ENCODE measurements around the gene SGIP1.
A peak's percentile ranks its signal among the peaks of the same experiment; 100 is the strongest.
"Not testable (repeated sequence)": the region's sequence is repeated elsewhere in the genome, so short reads cannot be mapped to it uniquely, and the experiment has no call there.

Gene SGIP1

GRCh38 chr1:66729523-66729922 lies 195.6 kb downstream of the SGIP1 start:
- DNase-seq (ENCODE audit: low read depth, low spot score), result no peak

DNA sequence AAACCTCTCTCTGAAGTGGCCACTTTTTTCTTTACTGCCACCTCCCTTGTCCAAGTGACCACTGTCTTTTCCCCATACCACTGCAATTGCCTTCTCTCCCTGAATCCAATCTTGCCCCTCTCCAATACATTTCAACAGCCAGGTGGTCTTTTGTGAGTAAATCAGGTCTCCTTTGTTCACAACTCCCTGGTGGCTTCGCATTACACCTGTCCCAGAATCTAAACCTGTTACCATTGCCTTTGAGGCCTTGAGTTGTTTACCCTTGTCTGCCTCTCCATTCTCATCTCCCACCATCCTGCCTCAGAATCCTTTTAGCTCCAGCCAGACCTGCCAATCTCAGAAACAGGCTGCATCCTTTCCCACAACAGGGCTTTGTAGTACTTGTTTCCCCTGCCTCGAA lies 196.5 kb downstream of the SGIP1 start:
- no peak for DNase-seq (ENCODE audit: low read depth, low spot score)

DNA sequence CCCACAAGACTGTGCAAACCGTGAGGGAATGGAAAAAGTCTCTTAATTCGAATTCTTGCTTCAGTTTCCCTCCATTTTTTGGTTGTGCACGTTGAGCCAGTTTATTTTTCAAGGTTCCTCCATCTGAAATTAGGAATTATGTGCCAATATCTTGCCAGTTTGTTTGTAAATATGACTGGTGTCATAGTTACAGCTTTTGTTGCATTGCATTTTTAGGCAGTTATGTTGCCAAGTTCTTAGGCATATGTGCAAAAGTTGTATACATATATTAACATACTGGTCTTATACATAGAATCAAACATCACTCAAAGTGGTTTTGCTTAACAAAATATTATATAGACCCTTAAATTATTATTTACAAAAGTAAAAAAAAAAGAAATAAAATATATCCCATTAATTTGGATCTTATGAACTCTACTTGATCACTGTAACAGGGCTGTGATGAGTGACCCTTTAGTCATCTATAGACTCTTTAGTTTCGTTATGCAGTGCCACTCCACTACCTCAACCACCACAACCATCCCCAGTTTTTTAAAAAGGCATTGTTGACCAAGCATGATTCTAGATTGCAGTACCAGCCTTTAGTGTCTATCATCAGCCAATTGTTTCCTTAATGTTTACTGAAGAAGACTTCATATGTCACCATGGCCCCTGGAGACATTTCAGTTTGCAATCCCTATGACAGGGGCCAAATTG lies 197.4 kb downstream of the SGIP1 start:
- DNase-seq (ENCODE audit: low read depth, low spot score), result no peak

DNA sequence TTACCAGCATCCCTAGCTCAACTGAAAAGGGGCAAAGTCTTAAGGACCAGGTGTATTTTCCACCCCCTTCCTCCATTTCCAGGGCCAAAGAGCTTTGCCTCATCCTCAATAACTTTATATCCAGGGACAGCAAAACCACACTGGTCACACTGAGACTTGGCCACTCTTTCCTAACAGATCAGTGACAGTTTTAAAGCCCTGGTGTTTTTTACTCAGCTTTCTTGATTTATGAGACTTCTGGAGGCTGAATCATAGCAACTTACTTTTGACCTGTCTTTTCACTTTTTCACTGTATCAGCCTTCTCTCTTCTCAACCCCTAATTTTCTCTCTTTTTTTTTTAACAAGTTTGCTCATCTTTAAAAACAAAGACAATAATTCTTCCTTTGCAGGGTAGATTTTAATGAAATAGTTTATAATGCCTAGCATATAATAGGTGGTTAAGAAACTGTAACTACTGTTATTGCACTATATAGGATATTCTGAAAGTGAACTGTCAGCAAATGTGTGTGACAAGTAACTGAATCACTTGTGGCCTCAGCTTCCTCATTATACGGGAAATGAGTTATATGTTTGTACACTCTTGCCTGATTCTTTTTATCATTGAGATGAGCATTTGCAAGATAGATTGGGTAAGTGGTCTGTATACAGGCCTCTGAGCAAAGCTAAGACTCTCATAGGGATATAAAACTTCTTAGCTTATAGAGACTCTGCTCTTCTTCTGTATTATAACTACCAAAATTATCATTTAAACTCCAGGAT lies 198.6 kb downstream of the SGIP1 start:
- no peak for DNase-seq (ENCODE audit: low read depth, low spot score)

GRCh38 chr1:66733348-66734017 lies 199.5 kb downstream of the SGIP1 start:
- no peak for DNase-seq (ENCODE audit: low read depth, low spot score)

DNA sequence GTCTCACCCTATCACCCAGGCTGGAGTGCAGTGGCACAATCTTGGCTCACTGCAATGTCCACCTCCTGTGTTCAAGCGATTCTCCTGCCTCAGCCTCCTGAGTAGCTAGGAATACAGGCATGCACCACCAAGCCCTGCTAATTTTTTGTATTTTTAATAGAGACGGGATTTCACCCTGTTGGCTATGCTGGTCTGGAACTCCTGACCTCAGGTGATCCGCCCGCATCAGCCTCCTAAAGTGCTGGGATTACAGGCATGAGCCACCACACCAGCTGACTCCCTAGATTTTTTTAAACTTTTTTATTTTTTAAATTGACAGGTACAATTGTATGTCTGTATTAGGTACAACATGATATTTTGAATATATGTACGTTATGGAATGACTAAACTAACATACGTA lies 200.6 kb downstream of the SGIP1 start:
- DNase-seq (ENCODE audit: low read depth, low spot score), result not testable (repeated sequence)

GRCh38 chr1:66737836-66738235 lies 203.9 kb downstream of the SGIP1 start:
- no peak for DNase-seq (ENCODE audit: low read depth, low spot score)

DNA sequence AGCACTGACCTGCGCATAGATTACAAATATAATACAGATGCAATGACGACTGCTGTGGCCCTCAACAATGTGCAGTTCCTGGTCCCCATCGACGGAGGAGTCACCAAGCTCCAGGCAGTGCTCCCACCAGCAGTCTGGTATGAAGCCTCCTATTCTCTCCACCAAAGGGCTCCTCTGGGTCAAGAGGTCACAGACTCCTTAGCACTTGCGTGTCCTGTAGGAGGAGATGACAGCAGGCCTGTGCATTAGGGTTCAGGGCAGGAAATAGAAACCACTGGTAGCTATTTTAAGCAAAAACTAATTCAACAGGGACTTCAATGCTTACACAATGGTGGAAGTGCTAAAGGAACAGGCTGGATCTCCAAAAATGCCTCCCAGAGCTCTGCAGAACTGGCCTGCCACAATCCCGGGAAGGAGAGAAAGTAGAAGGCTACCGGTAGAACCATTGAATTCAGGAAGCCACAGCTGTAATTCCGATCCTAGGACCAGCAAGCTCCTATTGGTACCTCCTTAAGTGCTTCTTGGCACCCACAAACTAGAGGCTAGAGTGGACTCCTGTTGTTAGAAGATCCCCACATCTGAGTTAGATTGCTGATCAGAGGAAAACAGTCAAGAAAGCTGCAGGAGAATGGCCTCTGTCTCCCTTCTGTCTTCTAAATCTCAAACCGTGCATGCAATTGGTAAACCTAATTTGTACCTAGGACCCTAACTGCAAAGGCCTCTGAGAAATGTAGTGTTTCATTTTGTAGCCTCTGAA lies 205.6 kb downstream of the SGIP1 start:
- DNase-seq (ENCODE audit: low read depth, low spot score), result no peak

- DNase-seq (ENCODE audit: low read depth, low spot score), result no peak
Observed at GRCh38 chr1:66745451-66745850, 211.5 kb downstream of the SGIP1 start.

- DNase-seq (ENCODE audit: low read depth, low spot score), result no peak
Observed at GRCh38 chr1:66747501-66747900, 213.5 kb downstream of the SGIP1 start.

DNA sequence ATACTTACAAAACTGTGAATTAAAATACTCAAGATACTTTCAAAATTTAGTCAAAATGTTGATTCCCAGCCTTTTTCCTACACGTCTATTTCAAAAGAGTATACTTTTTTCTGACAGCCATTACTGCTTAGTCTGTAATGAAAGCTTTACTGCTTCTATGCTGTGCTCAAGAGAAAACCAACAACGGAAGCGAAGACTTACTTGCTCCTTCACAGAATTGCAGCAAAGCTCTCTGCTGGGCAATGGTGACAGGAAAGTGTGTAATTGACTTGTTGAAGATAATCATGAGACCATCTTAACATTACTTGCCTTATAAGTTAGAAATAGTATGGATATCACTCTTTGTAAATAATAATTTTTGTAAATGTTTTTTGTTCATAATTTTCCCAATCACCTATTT lies 216.6 kb downstream of the SGIP1 start:
- DNase-seq (ENCODE audit: low read depth, low spot score), result no peak

DNA sequence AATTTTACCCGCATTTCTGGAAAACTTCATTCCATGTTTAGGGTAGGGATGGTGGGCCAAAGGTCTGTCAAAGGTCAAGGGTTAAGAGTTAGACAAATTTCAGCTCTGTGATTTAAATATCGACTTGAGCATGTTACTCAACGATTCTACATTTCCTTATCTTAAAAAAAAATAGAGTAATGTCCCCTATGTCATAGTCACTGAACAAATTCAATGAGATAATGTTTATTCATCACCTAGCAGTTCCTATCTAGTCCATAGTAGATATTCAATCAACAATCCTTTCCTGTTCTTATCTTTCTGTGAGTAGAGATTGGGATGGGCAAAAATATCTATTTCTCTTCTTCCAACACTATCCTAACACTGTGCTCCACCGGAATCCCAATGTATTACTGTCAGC lies 217.2 kb downstream of the SGIP1 start:
- DNase-seq (ENCODE audit: low read depth, low spot score), result no peak

- no peak for DNase-seq (ENCODE audit: low read depth, low spot score)
Observed at GRCh38 chr1:66752000-66752592, 218.1 kb downstream of the SGIP1 start, which contains the start of gene DYNLT5. DYNLT5 (plus strand) TSS chr1:66752459; CDS start chr1:66754659, 2,200 bp downstream.

DNA sequence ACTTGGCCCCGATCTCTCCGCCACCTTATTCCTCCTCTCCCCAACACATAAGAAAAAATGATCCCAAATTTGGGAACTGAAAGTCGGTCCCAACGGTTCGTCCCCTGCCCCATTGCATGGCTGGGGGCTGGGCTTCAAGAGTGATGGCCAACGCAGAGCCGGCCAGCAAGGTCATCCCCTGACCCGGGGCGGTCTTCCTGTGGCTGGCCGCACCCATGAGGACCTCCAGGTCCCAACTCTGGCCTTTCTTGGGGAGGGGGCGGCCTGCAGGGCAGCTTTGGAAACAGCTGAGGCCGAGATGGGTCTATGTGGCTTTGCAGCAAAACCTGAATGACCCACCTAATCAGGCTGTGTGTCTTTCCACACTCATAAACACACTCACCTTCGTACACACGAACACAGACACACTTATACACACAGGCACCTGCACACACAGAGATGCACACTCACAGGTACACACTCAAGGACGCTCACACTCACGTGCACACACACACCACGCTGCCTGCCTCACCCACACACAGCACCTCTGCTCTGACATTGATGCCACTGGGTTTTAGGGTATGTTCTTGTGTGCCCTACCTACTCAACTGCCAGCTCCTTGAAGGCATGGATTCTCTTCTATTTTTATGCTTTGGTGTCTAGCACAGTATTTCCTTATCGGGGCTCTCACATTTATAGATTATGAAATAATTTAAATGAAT lies 218.9 kb downstream of the SGIP1 start:
- DNase-seq (ENCODE audit: low read depth, low spot score), result no peak

DNA sequence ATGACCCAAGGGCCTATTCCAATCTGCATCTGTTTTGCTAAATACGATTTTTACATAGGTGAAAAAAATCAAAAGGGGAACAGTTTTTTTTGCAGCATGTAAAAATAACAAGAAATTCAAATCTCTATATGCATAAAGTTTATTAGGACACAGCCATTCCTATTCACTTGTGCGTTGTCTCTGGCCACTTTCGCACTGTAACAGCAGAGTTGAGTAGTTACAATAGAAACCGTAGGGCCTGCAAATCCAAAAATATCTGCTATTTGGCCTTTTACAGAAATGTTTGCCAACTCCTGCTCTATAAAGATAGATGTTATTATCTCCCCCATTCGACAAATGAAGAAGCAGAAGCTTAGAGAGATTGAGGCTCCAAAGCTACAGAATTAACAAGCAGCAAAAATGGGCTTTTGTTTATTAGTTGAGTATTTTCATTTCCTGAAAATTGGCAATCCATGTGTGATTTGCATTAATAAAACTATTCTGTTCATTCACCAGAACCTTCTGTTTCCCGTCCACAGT lies 223.8 kb downstream of the SGIP1 start:
- DNase-seq (ENCODE audit: low read depth, low spot score), result no peak

DNA sequence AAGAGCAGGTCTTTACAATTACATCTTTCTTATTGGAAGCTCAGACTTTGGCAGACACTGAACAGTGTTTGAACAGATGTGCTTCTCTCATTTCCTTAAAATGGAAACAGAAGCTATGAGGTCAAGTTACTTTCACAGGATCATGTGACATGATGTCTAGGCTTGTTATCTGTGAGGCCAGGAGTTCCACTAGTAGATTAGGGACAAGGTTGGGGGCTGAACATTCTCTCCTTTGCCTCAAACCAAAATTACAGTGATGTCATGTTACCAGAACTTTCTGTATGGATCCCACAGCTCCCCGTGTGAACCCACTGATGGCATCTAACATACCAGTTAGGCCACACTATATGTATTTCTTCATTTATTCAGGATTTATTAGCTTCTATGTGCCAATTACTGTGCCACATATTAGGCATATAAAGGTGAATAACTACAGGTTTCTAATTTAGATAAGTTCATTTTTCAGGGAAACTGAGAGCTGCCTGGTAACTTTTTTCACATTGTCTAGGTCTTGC lies 224.3 kb downstream of the SGIP1 start:
- DNase-seq (ENCODE audit: low read depth, low spot score), result no peak

DNA sequence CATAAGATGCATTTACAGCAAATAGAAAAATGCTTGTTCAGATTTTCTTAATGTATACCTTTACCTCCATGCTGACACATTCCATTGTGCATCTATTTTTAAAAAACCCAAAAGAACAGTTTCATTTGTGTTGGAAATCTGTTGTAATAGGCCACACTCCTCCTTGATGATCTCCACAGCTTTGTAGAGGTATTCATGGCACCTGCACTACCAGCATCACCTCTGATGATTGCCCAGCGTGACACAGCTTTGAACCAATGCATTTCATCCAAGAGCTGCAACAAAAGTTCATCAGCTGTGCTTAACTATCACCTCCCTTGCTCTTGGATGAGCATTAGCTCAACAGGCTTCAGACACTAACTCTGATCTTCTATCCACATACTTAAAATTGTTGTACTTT lies 226.6 kb downstream of the SGIP1 start:
- no peak for DNase-seq (ENCODE audit: low read depth, low spot score)

DNA sequence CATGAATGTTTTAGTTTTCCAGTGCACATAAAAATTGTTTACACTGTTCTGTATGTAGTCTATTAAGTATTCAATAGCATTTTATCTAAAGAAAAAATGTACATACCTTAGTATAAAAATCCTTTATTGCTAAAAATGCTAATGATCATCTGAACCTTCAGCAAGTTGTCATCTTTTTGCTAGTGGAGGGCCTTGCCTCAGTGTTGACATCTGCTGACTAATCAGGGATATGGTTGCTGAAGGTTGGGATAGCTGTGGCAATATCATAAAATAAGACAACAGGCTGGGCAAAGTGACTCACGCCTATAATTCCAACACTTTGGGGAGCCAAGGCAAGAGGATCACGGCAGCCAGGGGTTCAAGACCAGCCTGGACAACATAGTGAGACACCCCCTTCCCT lies 227.3 kb downstream of the SGIP1 start:
- DNase-seq (ENCODE audit: low read depth, low spot score), result no peak

DNA sequence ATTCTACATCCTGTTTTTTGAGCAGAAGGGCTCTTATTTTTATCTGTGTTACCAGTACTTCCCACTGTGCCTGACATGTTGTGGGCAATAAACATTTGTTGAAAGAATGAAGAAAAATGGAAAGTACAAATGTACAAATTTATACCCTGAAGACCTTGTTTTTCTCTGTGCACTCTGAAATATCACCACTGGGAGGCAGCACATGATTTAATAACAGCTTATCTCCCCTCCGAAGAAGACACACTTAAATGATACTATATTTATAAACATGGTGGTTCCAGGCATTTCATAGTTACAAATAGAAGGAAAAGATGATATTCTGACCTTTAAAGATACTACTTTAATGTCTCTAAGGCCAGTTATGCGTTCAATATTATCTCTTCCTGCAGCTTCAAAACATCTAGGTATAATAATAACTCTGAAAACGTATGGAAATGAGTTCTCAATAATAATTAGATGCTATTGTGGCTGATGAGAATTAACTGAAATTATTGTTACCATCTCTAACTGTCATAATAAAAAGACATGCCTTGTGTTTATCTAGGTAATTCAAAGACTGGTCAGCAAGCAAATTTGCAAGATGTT lies 231.1 kb downstream of the SGIP1 start:
- peak; percentile 18 for DNase-seq (ENCODE audit: low read depth, low spot score)

- DNase-seq (ENCODE audit: low read depth, low spot score), result no peak
Observed at GRCh38 chr1:66767626-66768025, 233.7 kb downstream of the SGIP1 start.

Measured in activated CD4-positive, CD25-positive, alpha-beta regulatory T cell treated with anti-CD3 and anti-CD28 coated beads, Interleukin-2, amount 50 U/mL, for 16 hours (primary cell).